Skeletal muscle satellite cell (primary cell): ENCODE data around the gene HOXB3.

Source experiments
- H3K27me3 ChIP-seq: 2 replicates; pipeline ENCODE4 v1.7.0; 2013; ENCODE audit warnings: low read length; ENCODE audit not compliant: control insufficient read depth, insufficient read depth
- H3K36me3 ChIP-seq: 2 replicates; pipeline ENCODE4 v1.7.0; 2013; ENCODE audit warnings: mild to moderate bottlenecking, control low read depth, low read length; ENCODE audit not compliant: insufficient read depth
- H3K4me1 ChIP-seq: 2 replicates; pipeline ENCODE4 v1.7.0; 2013; ENCODE audit warnings: low read length; ENCODE audit not compliant: control insufficient read depth, insufficient read depth
- H3K4me2 ChIP-seq: 2 replicates; pipeline ENCODE4 v1.7.0; 2013; ENCODE audit warnings: mild to moderate bottlenecking, low read length
- H3K4me3 ChIP-seq: 2 replicates; pipeline ENCODE4 v1.7.0; 2013; ENCODE audit warnings: low read length
- H3K9ac ChIP-seq: 2 replicates; pipeline ENCODE4 v1.7.0; 2013; ENCODE audit warnings: mild to moderate bottlenecking, low read depth, low read length, moderate library complexity
- H3K9me3 ChIP-seq: replicated peaks from 2 replicates; pipeline ENCODE4 v1.7.0; 2013; ENCODE audit warnings: mild to moderate bottlenecking, control low read depth, low read length

The HOXB3 gene

DNA sequence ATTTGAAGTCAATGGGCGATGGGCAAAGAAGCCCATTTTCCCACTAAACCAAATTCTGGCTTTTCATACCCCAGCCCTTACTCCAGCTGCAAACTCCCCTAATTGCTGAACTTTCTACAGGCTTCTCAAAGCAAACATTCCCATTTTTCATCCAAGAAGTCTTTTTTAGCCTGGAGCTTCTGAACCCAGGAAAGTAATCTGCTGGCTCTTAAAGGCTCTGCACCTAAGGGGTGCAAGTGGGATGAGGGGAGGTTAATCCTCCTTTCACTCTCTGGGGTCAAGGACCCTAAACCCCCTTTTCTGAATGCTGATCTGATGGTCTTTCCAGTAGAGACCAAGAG is 18.4 kb upstream of the HOXB3 start:
- no peak overlapping the region for H3K9ac ChIP-seq
- peaks cover 21% of the 10 kb centered on the region for H3K4me1 ChIP-seq
- no peaks in the 10 kb centered on the region for H3K27me3 ChIP-seq
- no peaks in the 10 kb centered on the region for H3K36me3 ChIP-seq
- H3K9me3 ChIP-seq, result no peaks in the 10 kb centered on the region
- no peak overlapping the region for H3K4me3 ChIP-seq
- H3K4me2 ChIP-seq, result no peak overlapping the region

- Histone ChIP-seq H3K4me3 (no peak overlapping the region), H3K36me3 (no peaks in the 10 kb centered on the region), H3K4me2 (no peak overlapping the region), H3K9ac (no peak overlapping the region), H3K4me1 (peaks cover 21% of the 10 kb centered on the region), H3K27me3 (no peaks in the 10 kb centered on the region), H3K9me3 (no peaks in the 10 kb centered on the region)
Observed at GRCh38 chr17:48606892-48607614, 17.0 kb upstream of the HOXB3 start.

DNA sequence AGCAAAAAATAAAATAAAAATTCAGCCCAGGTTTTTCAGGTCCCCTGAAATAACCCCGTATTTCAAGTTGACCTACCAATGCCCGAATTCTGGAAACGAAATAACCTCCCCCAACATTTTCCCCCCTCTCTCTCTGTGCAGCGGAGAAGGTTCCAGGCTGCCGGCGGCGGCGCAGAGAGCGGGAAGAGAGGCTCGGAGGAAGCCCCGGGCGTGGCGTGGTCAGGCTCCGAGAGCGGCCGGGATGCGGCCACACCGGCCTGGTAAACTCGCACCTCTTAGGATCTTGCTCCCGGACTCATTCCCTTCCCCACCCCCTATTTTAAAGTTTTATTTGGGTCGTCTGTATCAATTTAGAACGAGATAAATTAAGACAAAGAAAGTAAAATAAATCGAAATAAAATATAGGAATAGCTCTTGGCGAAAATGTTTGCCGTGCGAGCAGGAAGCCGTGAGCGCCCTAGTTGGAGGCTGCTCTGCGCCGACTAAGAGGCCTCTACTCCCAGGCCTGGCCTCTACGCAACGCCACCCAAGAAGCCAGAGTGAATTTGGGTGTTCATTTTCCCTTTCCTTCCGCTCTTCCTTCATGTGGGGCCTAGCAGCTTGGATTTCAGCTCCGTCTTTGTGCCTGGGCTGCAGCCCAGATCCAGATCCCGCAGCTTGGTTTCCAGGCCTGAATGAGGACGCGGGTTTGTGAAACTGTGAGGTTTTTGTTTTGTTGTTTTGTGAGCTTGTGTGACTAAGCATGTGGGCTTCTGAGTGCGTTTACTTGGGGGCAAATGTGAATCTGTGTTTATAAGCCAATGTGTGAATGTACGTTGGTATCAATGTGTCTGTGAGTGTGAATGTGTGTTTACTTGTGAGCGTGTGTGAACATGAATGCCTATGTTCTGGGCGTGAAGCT is 16.2 kb upstream of the HOXB3 start:
- H3K4me3 ChIP-seq, result no peak overlapping the region
- no peaks in the 10 kb centered on the region for H3K36me3 ChIP-seq
- no peak overlapping the region for H3K9ac ChIP-seq
- no peak overlapping the region for H3K4me2 ChIP-seq
- no peaks in the 10 kb centered on the region for H3K27me3 ChIP-seq
- peaks cover 20% of the 10 kb centered on the region for H3K4me1 ChIP-seq
- H3K9me3 ChIP-seq, result no peaks in the 10 kb centered on the region

- peak overlapping the region; percentile 88 for H3K9ac ChIP-seq
- H3K4me2 ChIP-seq, result peak overlapping the region; percentile 81
- H3K4me1 ChIP-seq, result peaks cover 20% of the 10 kb centered on the region
- H3K4me3 ChIP-seq, result peak overlapping the region; percentile 91
- H3K36me3 ChIP-seq, result no peaks in the 10 kb centered on the region
- H3K27me3 ChIP-seq, result no peaks in the 10 kb centered on the region
- H3K9me3 ChIP-seq, result no peaks in the 10 kb centered on the region
Observed at GRCh38 chr17:48605409-48605919, 15.4 kb upstream of the HOXB3 start.

GRCh38 chr17:48604770-48605329 is 14.8 kb upstream of the HOXB3 start, which contains the start of gene HOXB6:
TSS of gene HOXB6 (minus strand) at chr17:48604986. CDS start at chr17:48598150, 6,836 bp downstream.
- Histone ChIP-seq H3K36me3 (no peaks in the 10 kb centered on the region), H3K27me3 (no peaks in the 10 kb centered on the region), H3K9me3 (no peaks in the 10 kb centered on the region), H3K9ac (peak within 1 kb of the TSS; percentile 88), H3K4me2 (peak within 1 kb of the TSS; percentile 81), H3K4me1 (peaks cover 19% of the 10 kb centered on the region), H3K4me3 (peak within 1 kb of the TSS; percentile 91)

DNA sequence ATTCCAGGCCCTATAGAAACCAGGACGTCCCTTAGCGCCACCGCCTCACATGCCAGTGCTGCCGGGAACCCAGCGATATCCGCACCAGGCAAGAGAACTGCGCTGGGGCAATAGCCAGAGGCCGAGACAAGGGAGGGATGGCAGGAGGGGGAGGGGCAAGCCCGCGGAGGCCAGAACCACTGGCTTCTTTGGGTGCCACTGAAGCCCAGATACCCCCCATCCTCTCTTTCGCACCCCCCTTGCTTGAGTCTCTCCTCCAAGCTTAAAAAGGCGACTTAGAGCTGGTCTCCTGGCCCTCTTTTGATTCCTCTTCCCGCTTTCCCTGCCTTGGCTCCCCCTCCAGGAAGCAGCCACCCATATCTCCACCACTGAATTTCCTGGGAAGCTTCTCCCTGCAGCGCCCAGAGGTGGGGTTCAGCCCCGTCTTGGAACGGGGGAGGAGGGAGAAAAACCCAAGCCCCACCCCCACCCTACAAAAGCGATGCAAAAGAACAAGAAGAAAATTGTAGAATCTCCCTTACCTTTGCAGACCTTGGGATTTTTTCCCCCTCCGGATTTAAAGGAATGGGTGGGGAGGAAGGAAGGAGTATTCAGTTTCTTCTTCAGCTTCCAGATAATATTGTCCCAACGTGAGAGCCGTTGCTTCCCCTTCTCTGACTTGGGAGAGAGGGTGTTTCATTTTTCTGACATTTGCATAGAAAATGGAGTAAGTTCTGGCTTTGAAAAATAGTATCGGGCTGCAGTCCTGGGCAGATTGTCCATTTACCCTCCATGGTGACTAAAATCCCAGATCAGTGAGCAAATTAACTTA is 14.1 kb upstream of the HOXB3 start:
- H3K9ac ChIP-seq, result peak overlapping the region; percentile 88
- no peaks in the 10 kb centered on the region for H3K9me3 ChIP-seq
- H3K27me3 ChIP-seq, result no peaks in the 10 kb centered on the region
- H3K36me3 ChIP-seq, result no peaks in the 10 kb centered on the region
- H3K4me2 ChIP-seq, result peak overlapping the region; percentile 81
- H3K4me1 ChIP-seq, result peaks cover 15% of the 10 kb centered on the region
- peak overlapping the region; percentile 91 for H3K4me3 ChIP-seq

DNA sequence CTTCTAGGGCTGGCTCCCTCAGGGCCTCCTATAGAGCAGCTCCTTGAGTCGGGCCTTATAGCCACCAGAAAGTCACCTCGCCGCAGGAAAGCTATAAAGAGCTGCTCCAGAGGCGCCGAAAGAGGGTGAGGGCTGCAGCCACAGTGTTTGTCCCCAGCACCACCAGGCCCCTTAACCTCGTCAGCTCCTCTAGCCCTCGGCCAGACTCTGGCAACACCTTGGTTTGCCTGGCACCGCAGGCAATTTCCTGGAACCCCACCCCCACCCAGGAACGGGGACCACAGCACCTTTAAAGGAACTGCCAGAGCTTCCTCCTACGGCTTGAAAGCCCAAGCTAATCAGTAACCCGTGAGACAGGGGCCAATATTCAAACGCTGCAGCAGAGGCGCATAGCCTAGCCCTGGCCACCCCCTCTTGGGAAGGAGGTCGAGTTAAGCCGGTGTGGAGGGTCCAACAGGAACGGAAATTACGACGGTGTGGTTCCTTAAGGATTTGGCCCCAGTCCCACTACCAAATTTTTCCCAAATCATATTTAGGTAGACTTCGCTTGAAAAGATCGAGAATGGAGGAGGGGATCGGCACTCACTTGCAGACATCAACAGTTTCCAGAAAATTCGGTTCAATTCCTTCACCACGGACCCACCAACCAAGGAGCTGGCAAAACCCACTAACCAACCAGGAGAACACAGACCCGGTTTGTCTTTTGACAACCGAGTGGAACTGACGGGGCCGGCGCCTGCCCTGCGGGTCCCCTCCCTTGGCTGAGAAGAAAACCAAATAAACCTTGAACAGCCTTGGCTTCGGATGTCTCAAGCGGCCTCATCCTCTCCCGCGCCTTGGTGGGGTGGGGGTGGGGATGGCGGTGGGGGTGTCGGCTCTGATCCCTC is 11.7 kb upstream of the HOXB3 start:
- Histone ChIP-seq H3K4me2 (peak overlapping the region; percentile 81), H3K36me3 (no peaks in the 10 kb centered on the region), H3K9me3 (no peaks in the 10 kb centered on the region), H3K27me3 (no peaks in the 10 kb centered on the region), H3K4me1 (peaks cover 27% of the 10 kb centered on the region), H3K9ac (peak overlapping the region; percentile 42), H3K4me3 (peak overlapping the region; percentile 91)

DNA sequence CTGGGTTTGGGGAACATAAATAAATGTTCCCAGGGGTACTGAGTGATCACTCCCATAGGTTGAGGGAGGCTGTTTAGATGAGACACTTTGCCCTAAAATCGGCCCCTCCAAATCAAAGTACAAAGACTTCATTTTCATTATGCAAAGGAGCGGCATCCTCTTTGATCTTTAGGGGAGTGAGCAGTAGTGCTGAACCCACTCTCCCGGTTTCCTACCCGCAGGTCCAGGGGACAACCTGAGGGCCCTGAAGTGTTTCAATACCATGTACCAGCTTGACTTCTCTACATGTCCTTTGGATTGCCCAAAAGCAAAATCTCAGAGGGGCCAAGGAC is 11.1 kb upstream of the HOXB3 start:
- H3K4me3 ChIP-seq, result no peak overlapping the region
- H3K9me3 ChIP-seq, result no peaks in the 10 kb centered on the region
- H3K36me3 ChIP-seq, result no peaks in the 10 kb centered on the region
- H3K27me3 ChIP-seq, result no peaks in the 10 kb centered on the region
- peaks cover 29% of the 10 kb centered on the region for H3K4me1 ChIP-seq
- peak overlapping the region; percentile 81 for H3K4me2 ChIP-seq
- no peak overlapping the region for H3K9ac ChIP-seq

DNA sequence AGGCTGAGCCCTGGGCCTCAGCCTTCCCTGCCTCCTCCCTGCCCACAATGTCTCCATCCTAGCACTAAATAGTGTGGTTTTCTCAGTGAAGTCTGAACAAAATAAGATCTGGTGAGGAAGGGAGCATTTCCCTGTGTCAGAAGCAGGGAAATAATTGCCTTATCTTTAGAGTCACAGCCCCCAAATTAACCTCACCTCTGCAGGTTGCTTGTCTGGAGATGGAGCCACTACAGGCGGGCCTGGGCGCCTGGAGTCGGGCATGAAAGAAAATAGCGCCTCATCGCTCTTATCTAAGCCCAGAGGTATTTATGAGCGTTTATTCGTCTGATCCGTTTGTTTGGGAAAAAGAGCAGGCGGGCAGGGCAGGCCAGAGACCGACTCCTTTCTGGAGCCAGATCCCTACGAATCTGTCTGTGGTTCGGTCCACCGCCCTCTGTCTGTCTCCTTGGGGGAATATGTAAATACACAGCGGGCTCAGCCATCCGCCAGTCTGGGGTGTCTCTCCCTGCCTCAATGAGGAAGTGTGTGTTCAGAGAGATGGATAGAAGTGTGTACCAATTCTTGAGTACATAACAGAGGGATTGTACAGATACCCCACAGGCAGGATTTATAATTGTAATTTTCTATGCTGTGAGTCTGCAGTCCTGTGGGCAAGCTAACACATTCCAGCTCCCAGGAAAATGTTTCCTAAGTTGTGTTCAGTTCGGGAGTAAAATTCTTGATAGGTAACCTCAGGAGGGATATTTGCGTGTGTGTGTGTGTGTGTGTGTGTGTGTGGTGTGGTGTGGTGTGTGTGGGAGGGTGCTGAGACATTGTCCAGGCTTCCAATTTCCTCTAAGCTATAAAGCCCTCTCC is 10.4 kb upstream of the HOXB3 start:
- Histone ChIP-seq H3K36me3 (no peaks in the 10 kb centered on the region), H3K9me3 (no peaks in the 10 kb centered on the region), H3K9ac (no peak overlapping the region), H3K27me3 (no peaks in the 10 kb centered on the region), H3K4me2 (no peak overlapping the region), H3K4me3 (no peak overlapping the region), H3K4me1 (peaks cover 28% of the 10 kb centered on the region)

DNA sequence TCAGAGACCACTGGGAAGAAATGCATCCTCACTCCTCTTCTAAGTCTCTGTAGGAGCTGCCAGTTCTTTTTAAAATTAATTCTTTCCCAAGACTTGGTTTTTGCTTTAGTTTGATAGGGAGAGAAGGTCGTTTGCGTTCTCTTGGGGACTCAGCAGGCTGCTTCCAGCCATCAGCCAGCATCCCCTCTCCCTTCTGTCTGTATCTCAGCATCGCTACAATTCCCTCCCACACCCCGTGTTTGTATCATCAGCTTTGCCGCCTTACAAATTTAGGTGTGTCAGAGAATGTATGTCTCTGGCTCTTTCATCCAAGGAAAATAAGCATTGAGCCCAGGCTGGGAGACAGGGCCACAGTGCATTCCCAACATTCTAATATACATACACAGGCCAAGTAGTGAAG is 9.3 kb upstream of the HOXB3 start:
- Histone ChIP-seq H3K36me3 (no peaks in the 10 kb centered on the region), H3K4me3 (no peak overlapping the region), H3K27me3 (no peaks in the 10 kb centered on the region), H3K9ac (no peak overlapping the region), H3K4me1 (peaks cover 22% of the 10 kb centered on the region), H3K4me2 (no peak overlapping the region), H3K9me3 (no peaks in the 10 kb centered on the region)
